ENCODE measurements around the gene SPRED2.

GRCh38 chr2:65334714-65335113 is 97.7 kb downstream of the SPRED2 start:
- no peak for TF ChIP-seq EZH2 (IDR thresholded peaks at IDR 0.05; ENCODE audit: borderline replicate concordance, low read depth, low read length, severe bottlenecking)
- no peak for TF ChIP-seq CTCF (IDR thresholded peaks at IDR 0.05; ENCODE audit: borderline replicate concordance, extremely low read depth, low read length, poor library complexity, severe bottlenecking)

All from DND-41 (cell line).